ENCODE data around the gene BTN2A1.
"Not testable (repeated sequence)": the region's sequence is repeated elsewhere in the genome, so short reads cannot be mapped to it uniquely, and the experiment has no call there.

The BTN2A1 gene

GRCh38 chr6:26430787-26431186 lies 27.0 kb upstream of the BTN2A1 start:
- no peak for DNase-seq
- Mint-ChIP-seq H3K27me3 (ENCODE audit: low read depth, poor library complexity) (no peaks in the 10 kb centered on the region), H3K9me3 (peaks cover 40% of the 10 kb centered on the region), H3K4me1 (no peaks in the 10 kb centered on the region), H3K36me3 (ENCODE audit: low read depth) (peaks cover 96% of the 10 kb centered on the region), H3K4me3 (no peak overlapping the region), H3K27ac (no peak overlapping the region)
- no peak for TF ChIP-seq CTCF (IDR thresholded peaks at IDR 0.05)

- Mint-ChIP-seq H3K36me3 (ENCODE audit: low read depth) (peaks cover 96% of the 10 kb centered on the region), H3K27me3 (ENCODE audit: low read depth, poor library complexity) (no peaks in the 10 kb centered on the region), H3K27ac (no peak overlapping the region), H3K4me3 (no peak overlapping the region), H3K9me3 (peaks cover 40% of the 10 kb centered on the region), H3K4me1 (no peaks in the 10 kb centered on the region)
- DNase-seq: no peak
- no peak for TF ChIP-seq CTCF (IDR thresholded peaks at IDR 0.05)
Observed at GRCh38 chr6:26431258-26432172, 26.2 kb upstream of the BTN2A1 start.

GRCh38 chr6:26432627-26433201 lies 25.0 kb upstream of the BTN2A1 start:
- no peak overlapping the region for H3K4me3 Mint-ChIP-seq
- DNase-seq: no peak
- TF ChIP-seq CTCF (IDR thresholded peaks at IDR 0.05): no peak
- H3K27ac Mint-ChIP-seq: no peak overlapping the region
- peaks cover 86% of the 10 kb centered on the region for H3K36me3 Mint-ChIP-seq (ENCODE audit: low read depth)
- H3K27me3 Mint-ChIP-seq (ENCODE audit: low read depth, poor library complexity): peaks cover 6% of the 10 kb centered on the region
- H3K4me1 Mint-ChIP-seq: no peaks in the 10 kb centered on the region
- H3K9me3 Mint-ChIP-seq: peaks cover 40% of the 10 kb centered on the region

- H3K4me1 Mint-ChIP-seq; H3K27ac Mint-ChIP-seq; H3K4me3 Mint-ChIP-seq; H3K27me3 Mint-ChIP-seq (ENCODE audit: low read depth, poor library complexity); DNase-seq: not testable (repeated sequence)
- H3K36me3 Mint-ChIP-seq (ENCODE audit: low read depth): peaks cover 77% of the 10 kb centered on the region
- H3K9me3 Mint-ChIP-seq: peaks cover 40% of the 10 kb centered on the region
Observed at GRCh38 chr6:26433680-26434079, 24.1 kb upstream of the BTN2A1 start.

GRCh38 chr6:26436018-26436417 lies 21.7 kb upstream of the BTN2A1 start:
- DNase-seq: no peak
- Mint-ChIP-seq H3K27ac (no peak overlapping the region), H3K9me3 (peaks cover 40% of the 10 kb centered on the region), H3K4me1 (no peaks in the 10 kb centered on the region), H3K4me3 (no peak overlapping the region), H3K27me3 (ENCODE audit: low read depth, poor library complexity) (peaks cover 6% of the 10 kb centered on the region), H3K36me3 (ENCODE audit: low read depth) (peaks cover 55% of the 10 kb centered on the region)
- no peak for TF ChIP-seq CTCF (IDR thresholded peaks at IDR 0.05)

- H3K4me1 Mint-ChIP-seq: no peaks in the 10 kb centered on the region
- peaks cover 40% of the 10 kb centered on the region for H3K36me3 Mint-ChIP-seq (ENCODE audit: low read depth)
- H3K27me3 Mint-ChIP-seq (ENCODE audit: low read depth, poor library complexity): peaks cover 6% of the 10 kb centered on the region
- H3K4me3 Mint-ChIP-seq: no peak overlapping the region
- peaks cover 27% of the 10 kb centered on the region for H3K9me3 Mint-ChIP-seq
- TF ChIP-seq CTCF (IDR thresholded peaks at IDR 0.05): no peak
- no peak for DNase-seq
- H3K27ac Mint-ChIP-seq: no peak overlapping the region
Observed at GRCh38 chr6:26437550-26437949, 20.2 kb upstream of the BTN2A1 start.
